Measurements from ENCODE around the gene SAP130. TPM values are rescaled to one million over a fixed set of nuclear protein-coding genes. Genes with fewer than 3 reads are reported as not detected.

The SAP130 gene
- total RNA-seq (2014; rRNA removed; shearing (Covaris generic)): 6.9 TPM in 2 replicates

GRCh38 chr2:128027801-128028667 lies at the start of gene SAP130:
Gene SAP130, minus strand, starts transcription at chr2:128028059. Its CDS starts 1,767 bp downstream, at chr2:128026292.
- DNase-seq (ENCODE audit: low read depth): peak; percentile 98

GRCh38 chr2:128076461-128077106 lies 48.7 kb upstream of the SAP130 start:
- DNase-seq (ENCODE audit: low read depth): no peak

- DNase-seq (ENCODE audit: low read depth): no peak
Measured at GRCh38 chr2:128073278-128073677, 45.4 kb upstream of the SAP130 start.

GRCh38 chr2:128069769-128070168 lies 41.9 kb upstream of the SAP130 start:
- peak; percentile 24 for DNase-seq (ENCODE audit: low read depth)

- no peak for DNase-seq (ENCODE audit: low read depth)
Measured at GRCh38 chr2:128064353-128064752, 36.5 kb upstream of the SAP130 start.

- no peak for DNase-seq (ENCODE audit: low read depth)
Measured at GRCh38 chr2:128062571-128062970, 34.7 kb upstream of the SAP130 start.

- DNase-seq (ENCODE audit: low read depth): no peak
Measured at GRCh38 chr2:128058114-128058513, 30.3 kb upstream of the SAP130 start.

- DNase-seq (ENCODE audit: low read depth): no peak
Measured at GRCh38 chr2:128057334-128057733, 29.5 kb upstream of the SAP130 start.

GRCh38 chr2:128054104-128054885 lies 26.4 kb upstream of the SAP130 start:
- DNase-seq (ENCODE audit: low read depth): no peak

GRCh38 chr2:128053331-128053730 lies 25.5 kb upstream of the SAP130 start:
- DNase-seq (ENCODE audit: low read depth): no peak

GRCh38 chr2:128043041-128043440 lies 15.2 kb upstream of the SAP130 start:
- DNase-seq (ENCODE audit: low read depth): no peak

- DNase-seq (ENCODE audit: low read depth): no peak
Measured at GRCh38 chr2:128041561-128041960, 13.7 kb upstream of the SAP130 start.

- DNase-seq (ENCODE audit: low read depth): no peak
Measured at GRCh38 chr2:128040166-128040771, 12.4 kb upstream of the SAP130 start.

- DNase-seq (ENCODE audit: low read depth): no peak
Measured at GRCh38 chr2:128039535-128039934, 11.7 kb upstream of the SAP130 start.

- no peak for DNase-seq (ENCODE audit: low read depth)
Measured at GRCh38 chr2:128038411-128038810, 10.6 kb upstream of the SAP130 start.

GRCh38 chr2:128037649-128038048 lies 9.8 kb upstream of the SAP130 start:
- no peak for DNase-seq (ENCODE audit: low read depth)

- no peak for DNase-seq (ENCODE audit: low read depth)
Measured at GRCh38 chr2:128036748-128037607, 9.1 kb upstream of the SAP130 start.

- DNase-seq (ENCODE audit: low read depth): no peak
Measured at GRCh38 chr2:128032092-128032491, 4.2 kb upstream of the SAP130 start.

GRCh38 chr2:128028668-128029054 lies 802 bp upstream of the SAP130 start:
- DNase-seq (ENCODE audit: low read depth): no peak

GRCh38 chr2:128027278-128027800 lies 520 bp downstream of the SAP130 start:
- peak; percentile 100 for DNase-seq (ENCODE audit: low read depth)

Measured in Daoy (cell line).